ENCODE results near the gene TSPAN15. TPM values are rescaled to one million over a fixed set of nuclear protein-coding genes. Genes with fewer than 3 reads are reported as not detected.

The TSPAN15 gene
- polyA plus RNA-seq, 3 donors = 49.7 to 64.2 (median 59.6) TPM

DNA sequence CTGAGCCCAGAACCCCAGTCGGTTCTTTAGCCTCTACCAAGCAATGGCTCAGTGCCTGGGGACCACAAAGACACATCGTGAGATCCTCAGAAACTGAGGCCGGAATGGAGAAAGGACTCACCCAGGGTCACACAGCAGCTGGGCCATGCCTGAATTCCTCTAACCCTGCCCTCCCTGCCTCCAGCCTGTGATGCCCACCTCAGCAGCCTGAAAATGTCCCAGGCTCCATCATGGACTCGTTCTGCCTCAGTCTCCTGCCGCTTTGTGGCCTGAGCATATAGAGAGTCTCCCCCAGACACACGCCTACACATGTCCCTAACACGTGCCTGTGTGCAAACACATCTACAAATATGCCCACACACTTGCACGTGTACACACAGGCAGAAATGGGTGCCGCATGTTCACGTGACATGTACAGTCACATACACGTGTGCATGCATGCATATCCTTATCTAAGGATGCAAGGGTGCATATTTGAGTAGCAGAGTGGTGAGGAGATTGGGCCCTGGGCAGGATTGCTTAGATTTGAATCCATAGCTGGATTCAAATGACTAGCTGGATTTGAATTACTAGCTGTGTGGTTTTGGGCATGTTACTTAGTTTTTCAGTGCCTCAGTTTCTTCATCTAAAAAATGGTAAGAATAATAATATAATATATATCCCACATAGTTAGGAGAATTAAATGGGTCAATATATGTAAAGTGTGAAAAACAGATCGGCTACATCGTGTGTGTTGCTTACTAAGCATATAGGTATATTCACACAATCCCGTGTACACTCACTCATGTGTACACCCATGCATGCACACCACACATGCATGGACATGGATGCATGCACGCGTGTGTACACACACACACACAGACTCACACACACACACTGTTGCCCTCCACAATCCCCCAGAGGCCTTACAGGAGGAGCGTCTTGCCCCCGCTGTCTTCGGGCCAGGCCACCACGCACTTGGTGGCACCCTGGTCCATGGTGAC, 36.9 kb upstream of the TSPAN15 start:
- DNase-seq = no peak

DNA sequence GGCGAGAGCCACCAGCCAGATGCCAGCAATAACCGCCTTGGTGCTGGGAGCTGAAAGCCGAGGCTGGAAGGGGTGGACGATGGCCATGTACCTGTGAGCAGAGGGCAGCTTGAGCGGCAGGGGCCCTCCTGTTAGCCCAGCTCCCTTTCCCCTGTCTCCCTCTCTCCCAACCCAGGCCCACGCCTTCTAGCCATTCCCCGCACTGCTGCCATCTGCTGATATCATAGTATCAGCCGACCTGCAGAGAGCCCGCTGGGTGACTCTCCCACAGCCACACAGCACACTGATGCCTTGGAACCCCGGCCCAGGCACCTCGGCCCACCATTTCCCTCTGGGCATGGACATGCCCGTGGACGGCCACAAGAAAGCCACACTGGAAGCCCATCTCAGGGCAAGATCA, 36.2 kb upstream of the TSPAN15 start:
- no peak for DNase-seq

DNA sequence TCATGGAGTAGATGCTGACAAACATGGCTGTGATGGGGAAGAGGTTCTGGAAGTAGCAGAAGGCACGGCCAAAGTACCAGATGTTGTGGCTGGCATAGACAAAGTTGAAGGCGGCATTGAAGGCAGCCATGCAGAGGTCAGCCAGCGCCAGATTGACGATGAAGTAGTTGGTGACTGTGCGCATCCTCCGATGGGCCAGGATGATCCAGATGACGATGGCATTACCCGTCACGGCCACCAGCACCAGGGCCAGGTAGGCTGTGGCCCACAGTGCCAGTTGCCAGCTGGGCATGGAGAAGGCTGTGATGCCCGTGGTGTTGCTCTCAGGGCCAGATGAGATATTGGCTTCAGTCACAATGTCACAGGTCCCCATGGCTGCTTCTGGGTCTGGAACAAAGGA, 35.3 kb upstream of the TSPAN15 start:
- DNase-seq = no peak

DNA sequence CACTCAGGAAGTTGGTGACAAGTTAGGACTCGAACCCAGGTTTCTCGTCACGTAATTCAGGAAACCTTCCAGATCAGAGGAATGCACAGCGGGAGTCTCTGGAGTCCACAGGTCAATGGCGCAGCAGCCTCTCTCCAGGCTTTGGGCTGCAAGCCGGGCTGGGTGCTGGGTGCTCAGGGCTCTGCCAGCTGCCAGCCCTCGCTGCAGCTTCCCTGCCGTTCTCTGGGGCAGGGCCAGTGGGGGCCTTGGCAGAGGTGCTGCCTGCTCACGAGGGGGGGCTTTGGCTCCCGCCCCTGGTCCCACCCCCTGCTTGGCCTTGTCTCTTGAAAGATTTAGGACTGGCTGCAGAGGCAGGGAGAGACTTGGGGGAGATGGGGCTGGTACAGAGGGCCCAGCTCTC, 34.6 kb upstream of the TSPAN15 start, which contains the start of gene TACR2:
Gene TACR2, minus strand, starts transcription at position 224 of the 400 bp plus-strand sequence. CDS start 595 bp downstream, outside the sequence.
- DNase-seq = no peak

DNA sequence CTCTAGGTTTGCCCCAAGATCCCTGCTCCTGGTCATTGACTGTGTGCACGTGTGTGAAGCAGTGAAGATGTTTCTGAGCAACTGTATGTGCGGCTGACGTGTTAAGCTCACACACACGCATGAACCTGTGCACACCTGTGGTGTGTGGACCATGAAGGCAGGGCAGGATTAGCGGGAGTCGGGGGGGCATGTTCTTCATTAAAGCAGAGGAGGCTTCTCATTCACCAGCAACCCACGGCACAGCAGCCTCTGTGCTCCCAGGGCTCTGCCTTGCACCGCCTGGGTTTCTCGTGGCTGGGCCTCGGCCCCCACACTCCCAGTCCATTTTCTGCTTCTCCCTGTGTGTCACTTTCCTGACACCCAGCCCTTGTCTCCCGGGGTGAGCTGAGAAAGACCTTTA, 33.7 kb upstream of the TSPAN15 start:
- no peak for DNase-seq

DNA sequence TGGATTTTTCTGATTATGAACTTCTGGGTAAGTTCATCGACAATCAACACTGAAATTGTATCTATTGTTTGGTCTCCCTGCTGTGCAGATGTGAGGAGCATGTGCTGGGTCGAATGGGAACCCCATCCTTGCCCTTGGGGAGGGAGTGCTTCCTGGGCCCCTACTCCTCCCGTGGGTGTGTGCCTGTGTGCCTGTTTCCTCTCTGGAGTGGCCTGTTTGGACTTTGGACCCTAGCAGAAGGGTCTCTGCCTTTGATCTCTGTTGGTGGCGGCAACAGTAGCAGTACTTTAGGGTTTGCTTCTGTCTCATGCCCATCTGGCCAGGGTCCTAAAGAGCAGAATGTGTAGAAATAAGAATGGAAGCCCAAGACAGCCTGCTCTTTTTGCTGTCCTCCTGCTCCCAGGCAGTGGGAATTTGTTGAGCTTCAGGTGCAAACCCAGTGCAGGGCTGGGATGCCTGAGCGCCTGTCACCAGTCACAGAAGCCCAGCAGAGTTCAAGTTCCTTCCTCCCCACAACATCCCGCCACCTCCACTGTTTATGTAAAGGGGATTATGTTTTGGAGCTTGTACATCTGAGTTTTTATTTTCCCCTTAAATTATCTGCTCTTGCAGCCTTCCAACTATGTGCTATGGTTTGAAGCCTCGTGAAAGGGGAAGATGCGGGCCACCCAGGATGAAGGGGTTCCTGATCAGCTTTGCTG, 33.1 kb upstream of the TSPAN15 start:
- no peak for DNase-seq

DNA sequence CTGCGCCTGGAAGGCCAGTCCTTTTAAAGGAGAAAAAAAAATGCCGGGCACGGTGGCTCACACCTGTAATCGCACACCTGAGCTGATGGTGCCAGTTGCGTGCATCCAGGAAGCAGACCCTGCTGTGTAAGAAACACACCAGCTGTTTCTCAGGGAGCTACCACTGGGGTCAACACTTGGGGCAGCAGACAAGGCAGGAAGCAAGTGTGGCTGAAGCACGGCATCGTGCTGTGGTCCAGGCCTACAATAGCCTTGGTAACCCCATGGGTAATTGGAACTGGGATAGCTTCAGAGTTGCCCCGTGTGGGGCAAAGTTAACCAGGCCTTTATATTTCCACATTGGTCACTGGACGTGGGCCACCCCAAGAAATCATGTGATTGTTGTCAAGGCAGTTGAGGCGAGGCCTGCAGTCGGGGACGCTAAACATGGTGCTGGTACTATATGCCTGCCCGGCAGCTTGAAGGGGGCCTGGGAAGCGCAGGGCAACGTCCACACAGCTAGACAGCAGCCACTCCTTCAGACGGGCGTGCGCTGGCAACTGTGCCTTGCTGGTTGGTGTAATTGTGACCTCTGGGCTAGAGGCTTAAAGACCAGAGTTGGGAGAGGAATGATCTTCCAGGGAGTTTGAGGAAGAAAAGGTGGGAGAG, 32.0 kb upstream of the TSPAN15 start:
- DNase-seq = no peak

DNA sequence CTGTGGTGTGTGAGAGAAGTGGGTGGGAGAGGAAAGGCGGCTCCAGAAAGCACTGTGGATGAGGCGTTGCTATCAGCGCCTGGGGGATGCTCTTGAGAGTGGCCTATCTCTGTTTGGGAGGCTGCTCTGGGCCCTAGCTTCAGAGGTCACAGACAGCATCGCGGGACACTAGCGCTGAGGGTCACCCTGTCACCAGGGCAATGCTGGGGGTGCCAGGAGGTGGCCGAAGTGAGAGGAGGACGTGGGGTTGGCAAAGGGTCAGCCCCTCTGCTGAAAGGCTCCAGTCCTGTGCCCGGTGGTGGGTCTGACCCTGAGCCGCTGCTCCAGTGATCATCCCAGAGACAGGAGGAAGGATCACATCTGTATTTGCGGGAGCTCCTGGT, 31.5 kb upstream of the TSPAN15 start:
- DNase-seq = no peak

DNA sequence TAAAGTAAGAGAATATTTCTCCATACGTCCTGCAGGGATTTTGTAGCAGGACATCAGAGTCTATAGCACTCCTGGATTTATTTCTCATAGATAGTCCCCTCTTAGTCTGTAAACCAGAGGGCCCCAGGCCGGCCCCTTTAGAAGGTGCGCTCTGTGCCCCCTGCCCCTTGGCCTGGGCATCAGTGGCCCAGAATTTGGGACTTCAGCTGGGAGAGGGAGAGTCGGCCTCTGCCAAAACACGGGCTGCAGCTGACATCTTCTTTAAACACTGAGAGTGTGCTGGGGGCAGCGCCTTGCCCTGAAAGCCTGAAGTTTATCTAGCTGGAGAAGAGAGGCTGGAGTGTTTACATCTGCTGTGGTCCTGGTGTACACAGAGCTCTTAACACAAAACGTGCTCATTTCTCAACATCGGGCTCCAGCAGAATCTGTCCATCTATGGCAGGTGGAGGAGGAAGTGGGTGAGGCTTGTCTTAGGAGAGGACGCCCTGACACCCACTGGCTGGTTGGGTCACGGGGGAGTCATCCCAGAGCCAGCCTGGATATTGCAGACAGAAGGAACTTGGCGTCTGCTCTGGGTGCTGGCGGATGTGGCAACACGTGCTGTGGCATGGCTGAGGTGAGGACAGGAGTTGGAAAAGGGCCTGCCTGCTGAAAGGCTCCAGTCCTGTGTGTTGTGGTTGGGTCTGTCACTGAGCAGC, 29.5 kb upstream of the TSPAN15 start:
- DNase-seq = no peak

DNA sequence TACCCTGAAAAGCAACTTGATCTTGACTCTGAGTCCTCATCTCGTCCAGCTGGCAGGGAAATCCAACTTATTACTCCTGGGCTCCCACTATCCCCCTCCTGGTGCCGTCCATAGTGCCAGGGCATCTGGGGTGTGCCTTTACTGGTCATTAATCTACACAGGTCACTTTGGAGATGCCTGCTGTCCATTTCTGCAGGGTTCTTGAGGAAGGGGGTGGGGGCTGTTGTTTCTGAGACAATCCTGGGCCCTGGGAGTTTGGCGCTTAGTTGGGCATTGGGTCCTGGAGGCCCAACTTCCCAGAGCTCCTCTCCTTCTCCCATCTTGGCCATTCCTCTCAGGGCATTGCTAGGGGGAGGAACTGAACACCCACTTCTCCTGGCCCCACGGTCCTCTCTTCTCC, 28.6 kb upstream of the TSPAN15 start:
- DNase-seq = no peak

DNA sequence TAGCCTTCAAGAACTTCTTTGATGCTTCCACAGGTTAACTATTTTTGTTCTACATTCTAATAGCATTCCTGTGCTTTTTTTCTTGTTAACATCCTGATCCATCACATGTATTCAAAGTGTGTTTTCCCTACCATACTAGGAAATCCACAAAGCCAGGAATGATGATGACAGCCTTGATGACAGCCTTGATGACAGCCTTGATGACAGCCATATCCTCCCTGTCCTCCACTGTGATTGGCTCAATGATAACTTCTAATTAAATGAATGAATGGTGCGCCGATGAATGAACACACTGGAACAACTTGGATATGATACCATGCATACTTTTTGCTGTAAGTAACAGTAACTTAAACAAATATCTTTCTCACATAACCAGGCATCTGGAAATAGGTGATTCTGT, 26.2 kb upstream of the TSPAN15 start:
- no peak for DNase-seq

DNA sequence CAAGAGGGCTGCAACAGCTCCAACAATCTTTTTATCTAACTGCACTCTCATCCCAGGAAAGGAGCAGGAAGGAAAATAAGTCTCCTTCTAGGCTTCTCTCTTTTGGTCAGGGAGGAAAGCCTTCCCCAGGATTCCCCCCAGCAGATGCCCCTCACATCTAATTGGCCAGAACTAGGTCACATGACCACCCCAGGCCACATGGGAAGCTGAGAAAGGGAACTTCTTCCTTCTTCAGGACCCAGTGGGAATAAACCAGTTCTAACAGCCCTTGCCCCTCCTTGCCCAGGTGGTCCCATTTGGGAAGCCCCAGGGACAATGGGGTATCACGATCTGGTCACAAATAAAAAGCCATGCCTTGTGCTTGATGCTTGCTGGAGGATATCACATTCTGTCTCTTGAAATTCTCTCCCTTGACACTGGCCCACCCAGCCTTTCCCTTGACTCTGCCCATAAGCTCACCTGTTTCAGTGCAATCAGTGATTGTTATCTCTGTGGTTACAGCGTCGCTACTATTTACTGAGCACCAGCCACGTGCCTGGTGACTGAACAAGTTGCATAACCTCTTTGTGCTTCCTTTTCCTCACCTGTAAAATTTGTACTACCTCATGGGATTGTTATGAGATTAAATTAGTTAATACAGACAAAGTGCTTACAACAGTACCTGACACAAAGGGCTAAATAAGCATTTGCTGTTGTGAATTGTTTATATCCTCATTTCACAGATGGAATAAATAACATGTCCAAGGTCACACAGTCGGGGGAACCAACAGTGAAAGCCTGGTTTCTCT, 25.6 kb upstream of the TSPAN15 start:
- no peak for DNase-seq

DNA sequence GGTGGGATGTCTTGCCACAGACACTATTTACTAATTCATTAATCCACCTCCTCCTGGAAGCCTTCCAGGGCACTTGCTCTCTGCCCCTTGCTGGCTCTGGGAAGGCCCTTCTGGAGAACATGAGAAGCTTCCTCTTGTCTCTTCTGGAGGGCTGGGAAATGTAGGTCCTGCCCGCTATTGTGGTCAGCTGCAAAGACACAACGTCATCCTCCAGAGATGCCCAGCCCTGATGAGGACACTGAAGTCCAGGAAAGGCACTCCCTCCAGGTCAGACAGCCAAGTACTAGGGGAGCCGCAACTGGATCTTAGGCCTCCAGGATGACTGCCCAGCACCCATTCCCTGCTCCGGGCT, 24.9 kb upstream of the TSPAN15 start:
- DNase-seq = no peak

DNA sequence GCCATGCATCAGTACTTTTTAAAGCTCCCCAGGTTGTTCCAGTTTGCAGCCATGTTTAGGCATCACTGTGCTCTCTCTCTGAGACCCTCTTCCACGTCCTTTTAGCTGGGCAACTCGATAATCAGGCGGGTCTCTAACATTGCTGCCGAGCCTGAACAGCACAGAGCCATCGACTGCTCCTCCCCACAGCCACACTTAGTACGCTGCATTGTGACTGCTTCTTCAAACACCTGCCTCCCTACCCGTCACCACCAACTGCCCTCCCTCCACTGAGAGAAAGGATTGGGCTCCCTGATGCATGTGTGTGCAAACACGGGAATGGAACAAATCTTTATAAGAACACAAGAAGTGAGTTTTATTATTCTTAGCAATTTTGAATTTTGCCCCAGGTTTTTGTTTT, 23.1 kb upstream of the TSPAN15 start:
- DNase-seq = no peak

DNA sequence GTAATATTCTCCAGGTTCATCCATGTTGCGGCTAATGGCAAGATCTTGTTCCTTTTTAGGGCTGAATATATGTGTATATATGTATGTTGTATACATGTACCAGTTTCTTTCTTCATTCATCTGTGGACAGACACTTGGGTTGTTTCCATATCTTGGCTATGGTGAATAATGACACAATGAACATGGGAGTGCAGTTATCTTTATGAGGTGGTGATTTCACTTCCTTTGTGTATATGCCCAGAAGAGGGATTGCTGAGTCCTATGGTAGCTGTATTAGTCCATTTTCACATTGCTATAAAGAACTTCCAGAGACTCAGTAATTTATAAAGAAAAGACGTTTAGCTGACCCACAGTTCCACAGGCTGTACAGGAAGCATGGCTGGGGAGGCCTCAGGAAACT, 17.1 kb upstream of the TSPAN15 start:
- DNase-seq = no peak

DNA sequence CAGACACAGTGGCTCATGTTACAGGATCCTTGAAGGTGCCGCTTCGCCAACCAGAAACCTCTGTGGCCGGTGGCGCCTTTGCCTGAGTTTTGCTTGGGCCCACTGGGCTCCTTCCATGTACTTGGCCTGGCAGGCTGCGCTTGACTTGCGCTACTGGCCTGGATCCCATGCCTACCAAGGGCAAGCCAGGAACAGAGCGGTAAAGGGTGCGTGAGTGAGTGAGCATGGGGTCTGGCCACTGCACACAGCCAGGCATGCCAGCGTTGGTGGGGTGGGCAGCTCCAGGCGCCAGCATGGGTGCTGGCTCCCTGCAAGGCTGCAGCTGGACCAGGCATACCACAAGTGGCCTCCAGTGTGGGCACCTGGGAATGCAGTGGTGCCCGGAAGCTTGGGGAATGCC, 16.3 kb upstream of the TSPAN15 start:
- DNase-seq = no peak

DNA sequence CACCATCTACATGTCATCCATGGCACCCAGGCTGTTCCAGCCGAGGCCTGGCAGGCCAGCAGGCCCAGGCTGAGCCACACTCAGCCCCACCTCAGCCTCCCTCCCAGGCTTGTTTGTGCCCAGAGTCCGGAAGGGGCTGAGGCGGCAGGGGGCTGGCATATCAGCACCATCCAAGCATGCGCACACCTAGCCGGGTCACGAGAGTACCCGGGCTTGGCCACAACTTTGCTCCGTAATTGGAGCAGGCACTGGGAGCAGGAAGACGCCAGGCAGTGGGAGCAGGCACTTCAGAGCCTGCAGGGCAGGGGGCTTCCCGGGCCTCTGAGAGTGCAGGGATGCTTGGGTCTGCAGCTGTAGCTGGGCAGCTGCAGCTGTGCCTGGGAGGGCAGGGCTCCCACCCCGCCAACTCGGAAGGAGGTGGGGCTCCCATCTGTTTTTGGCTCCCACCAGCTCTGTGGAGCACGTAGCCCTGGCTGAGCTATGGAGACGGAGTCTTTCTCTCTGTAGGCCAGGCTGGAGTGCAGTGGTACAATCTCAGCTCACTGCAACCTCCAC, 15.2 kb upstream of the TSPAN15 start:
- DNase-seq = no peak

DNA sequence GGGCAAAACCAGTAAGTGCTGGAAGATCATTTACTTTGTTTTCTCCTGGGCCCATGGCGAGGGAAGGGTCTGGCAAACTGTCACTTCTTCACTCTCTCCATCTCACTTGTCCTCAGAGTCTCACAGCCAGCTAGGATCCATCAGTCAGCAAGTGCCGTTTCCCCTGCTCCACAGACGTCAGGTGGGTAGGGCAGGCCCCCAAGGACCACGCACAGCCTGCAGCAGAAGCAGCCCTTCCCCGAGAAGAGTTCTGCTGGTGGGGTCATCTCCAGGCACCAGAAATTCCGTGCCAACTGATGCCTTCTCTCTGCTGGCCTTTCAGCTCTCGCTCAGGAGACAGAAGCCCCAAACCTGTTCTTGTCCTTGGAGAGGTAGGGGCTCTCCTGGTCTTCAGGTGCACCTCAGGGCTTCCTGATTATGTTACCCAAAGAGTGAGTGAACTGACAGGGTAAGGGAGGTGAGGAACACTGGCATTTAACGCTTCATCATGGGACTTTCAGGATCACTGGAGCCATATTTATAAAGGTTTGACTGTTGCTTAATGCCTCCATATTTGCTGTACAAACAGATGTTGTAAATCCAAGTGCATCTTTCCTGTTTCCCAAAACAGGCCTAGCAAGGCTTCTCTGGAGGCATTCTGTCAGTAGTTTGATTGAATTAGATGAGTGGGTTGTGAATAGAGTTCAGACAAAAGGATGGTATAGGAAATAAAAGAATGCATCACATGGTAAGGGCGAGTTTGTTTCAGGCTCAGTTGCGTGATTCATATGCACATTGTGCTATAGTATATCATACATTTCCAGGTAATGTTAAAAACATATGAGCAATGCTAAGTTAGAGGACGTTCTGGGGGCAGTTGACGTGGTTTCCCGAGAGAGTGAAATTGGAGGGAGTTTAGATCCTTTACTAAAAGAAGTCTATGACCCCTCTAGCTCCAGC, 13.7 kb upstream of the TSPAN15 start:
- no peak for DNase-seq

DNA sequence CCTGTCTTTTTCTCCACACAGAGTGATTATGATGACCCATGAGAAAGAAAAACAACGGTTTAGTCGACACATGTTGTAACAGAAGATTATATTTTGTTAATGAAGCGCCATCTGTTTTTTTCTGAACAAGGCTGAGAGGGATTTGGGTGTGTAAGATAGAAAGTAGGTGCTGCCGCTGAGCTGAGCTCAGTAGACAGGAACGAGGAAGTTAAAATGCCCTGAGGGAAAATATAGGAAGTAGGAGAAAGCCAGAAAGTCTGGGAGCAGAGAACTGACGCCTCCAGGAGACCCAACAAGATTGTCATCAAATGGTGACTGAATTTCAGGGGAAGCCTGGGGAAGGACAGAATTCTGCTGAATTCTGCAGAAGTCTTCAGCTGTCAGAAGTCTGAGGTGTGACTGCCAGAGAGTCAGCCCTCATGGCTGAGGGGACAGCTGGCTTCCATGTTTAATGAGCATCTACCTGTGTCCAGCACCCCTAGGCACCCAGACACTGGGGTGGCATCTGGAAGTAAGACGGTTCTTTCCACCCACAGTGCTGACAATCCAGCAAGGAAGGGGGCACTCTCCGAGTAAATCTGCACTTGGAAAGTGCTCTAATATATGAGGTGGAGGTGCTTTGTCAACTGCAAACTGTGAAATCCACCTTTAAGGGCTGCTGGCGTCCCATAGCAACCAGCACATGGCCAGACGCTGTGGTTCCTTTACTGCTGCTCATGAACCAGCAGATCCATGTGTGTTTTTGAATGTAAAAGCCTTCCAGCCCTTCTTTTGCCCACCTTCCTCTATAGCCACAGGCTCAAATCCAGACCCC, 12.5 kb upstream of the TSPAN15 start:
- DNase-seq = no peak
